ENCODE measurements around the gene SPDYE3. TPM values are rescaled to one million over a fixed set of nuclear protein-coding genes. Genes with fewer than 3 reads are reported as not detected.
A peak's percentile ranks its signal among the peaks of the same experiment; 100 is the strongest.
"Not testable (repeated sequence)": the region's sequence is repeated elsewhere in the genome, so short reads cannot be mapped to it uniquely, and the experiment has no call there.

The SPDYE3 gene
- total RNA-seq, 1 experiment from 2014 or later: not detected

- H3K4me3 ChIP-seq (ENCODE audit: low read depth, low read length, poor library complexity, severe bottlenecking); H3K27ac ChIP-seq (ENCODE audit: low read depth, low read length, poor library complexity, severe bottlenecking); POLR2A ChIA-PET (ENCODE audit: low non-redundant PET); CTCF ChIA-PET; DNase-seq (ENCODE audit: low spot score); H3K27me3 ChIP-seq (replicated peaks; ENCODE audit: insufficient read depth, low read depth, low read length, poor library complexity); H3K4me1 ChIP-seq (ENCODE audit: insufficient read depth, low read length, poor library complexity, severe bottlenecking); intact Hi-C loops (cut with micrococcal nuclease; ENCODE audit: unreplicated experiment); H3K9me3 ChIP-seq (ENCODE audit: low read depth, low read length, poor library complexity, severe bottlenecking); BruUV-seq (replicated peaks): not testable (repeated sequence)
- TF ChIP-seq, protein P1, sequence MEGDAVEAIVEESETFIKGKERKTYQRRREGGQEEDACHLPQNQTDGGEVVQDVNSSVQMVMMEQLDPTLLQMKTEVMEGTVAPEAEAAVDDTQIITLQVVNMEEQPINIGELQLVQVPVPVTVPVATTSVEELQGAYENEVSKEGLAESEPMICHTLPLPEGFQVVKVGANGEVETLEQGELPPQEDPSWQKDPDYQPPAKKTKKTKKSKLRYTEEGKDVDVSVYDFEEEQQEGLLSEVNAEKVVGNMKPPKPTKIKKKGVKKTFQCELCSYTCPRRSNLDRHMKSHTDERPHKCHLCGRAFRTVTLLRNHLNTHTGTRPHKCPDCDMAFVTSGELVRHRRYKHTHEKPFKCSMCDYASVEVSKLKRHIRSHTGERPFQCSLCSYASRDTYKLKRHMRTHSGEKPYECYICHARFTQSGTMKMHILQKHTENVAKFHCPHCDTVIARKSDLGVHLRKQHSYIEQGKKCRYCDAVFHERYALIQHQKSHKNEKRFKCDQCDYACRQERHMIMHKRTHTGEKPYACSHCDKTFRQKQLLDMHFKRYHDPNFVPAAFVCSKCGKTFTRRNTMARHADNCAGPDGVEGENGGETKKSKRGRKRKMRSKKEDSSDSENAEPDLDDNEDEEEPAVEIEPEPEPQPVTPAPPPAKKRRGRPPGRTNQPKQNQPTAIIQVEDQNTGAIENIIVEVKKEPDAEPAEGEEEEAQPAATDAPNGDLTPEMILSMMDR (conservative IDR thresholded peaks at IDR 0.05; ENCODE audit: low read depth, low read length): peak; percentile 51
- H3K36me3 ChIP-seq (ENCODE audit: insufficient read depth, low read length, poor library complexity, severe bottlenecking): peaks cover 38% of the 10 kb centered on the region
Measured at GRCh38 chr7:100344560-100345287, 37.2 kb downstream of the SPDYE3 start.

DNA sequence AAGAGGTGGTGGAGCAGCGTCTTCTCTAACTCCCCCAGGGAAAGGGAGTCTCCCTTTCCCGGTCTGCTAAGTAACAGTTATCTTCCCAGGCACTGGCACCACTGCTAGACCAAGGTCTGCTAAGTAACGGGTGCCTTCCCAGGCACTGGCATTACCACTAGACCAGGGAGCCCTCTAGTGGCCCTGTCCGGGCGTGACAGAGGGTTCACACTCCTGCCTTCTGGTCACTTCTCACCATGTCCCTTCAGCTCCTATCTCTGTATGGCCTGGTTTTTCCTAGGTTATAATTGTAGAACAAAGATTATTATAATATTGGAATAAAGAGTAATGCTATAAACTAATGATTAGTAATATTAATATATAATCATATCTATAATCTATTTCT lies 37.8 kb downstream of the SPDYE3 start:
- not testable (repeated sequence) for BruUV-seq (replicated peaks)

DNA sequence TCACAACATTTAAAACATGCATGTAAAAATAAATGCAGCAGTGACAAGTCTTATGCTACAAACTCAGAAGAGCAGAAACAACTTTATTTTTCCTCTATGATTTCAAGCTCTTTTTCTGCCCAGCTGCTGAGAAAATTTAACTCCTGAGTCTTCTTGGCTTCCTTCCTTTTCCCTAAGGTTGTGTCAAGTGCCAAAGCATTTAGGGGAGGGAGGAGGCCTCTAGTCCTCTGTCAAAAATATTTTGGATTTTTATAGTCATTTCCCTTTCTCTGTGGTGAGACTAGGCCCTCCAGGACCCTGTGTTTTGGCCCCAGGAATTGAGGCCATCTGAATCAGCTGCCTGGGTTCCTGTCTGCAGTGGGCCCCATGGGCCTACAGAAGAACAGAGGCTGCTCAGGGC lies 39.4 kb downstream of the SPDYE3 start:
- ChIA-PET POLR2A (ENCODE audit: low non-redundant PET) (no interaction called here), CTCF (interaction anchor here (1.5 kb wide), 1 partner anchor 129 kb away, joined by 3 read pairs; no protein-coding TSS in a partner anchor)
- H3K27me3 ChIP-seq (replicated peaks; ENCODE audit: insufficient read depth, low read depth, low read length, poor library complexity): no peaks in the 10 kb centered on the region
- H3K4me1 ChIP-seq (ENCODE audit: insufficient read depth, low read length, poor library complexity, severe bottlenecking): no peaks in the 10 kb centered on the region
- TF ChIP-seq EZH2 (IDR thresholded peaks at IDR 0.05; ENCODE audit: borderline replicate concordance, low read depth, low read length, poor library complexity, severe bottlenecking): no peak
- TF ChIP-seq, protein P1 (conservative IDR thresholded peaks at IDR 0.05; ENCODE audit: low read depth, low read length): no peak
- no TSS peak for BruUV-seq (replicated peaks)
- no peaks in the 10 kb centered on the region for H3K9me3 ChIP-seq (ENCODE audit: low read depth, low read length, poor library complexity, severe bottlenecking)
- no peak overlapping the region for H3K27ac ChIP-seq (ENCODE audit: low read depth, low read length, poor library complexity, severe bottlenecking)
- H3K36me3 ChIP-seq (ENCODE audit: insufficient read depth, low read length, poor library complexity, severe bottlenecking): peaks cover 46% of the 10 kb centered on the region
- intact Hi-C loops (cut with micrococcal nuclease; ENCODE audit: unreplicated experiment): no loop called here
- no peak overlapping the region for H3K4me3 ChIP-seq (ENCODE audit: low read depth, low read length, poor library complexity, severe bottlenecking)
- no peak for DNase-seq (ENCODE audit: low spot score)

More for the DNA sequence above, 37.8 kb downstream of the SPDYE3 start:
- H3K36me3 ChIP-seq (ENCODE audit: insufficient read depth, low read length, poor library complexity, severe bottlenecking): peaks cover 38% of the 10 kb centered on the region
- TF ChIP-seq, protein P1 (conservative IDR thresholded peaks at IDR 0.05; ENCODE audit: low read depth, low read length): peak; percentile 34
- POLR2A ChIA-PET (ENCODE audit: low non-redundant PET); DNase-seq (ENCODE audit: low spot score); intact Hi-C loops (cut with micrococcal nuclease; ENCODE audit: unreplicated experiment); H3K9me3 ChIP-seq (ENCODE audit: low read depth, low read length, poor library complexity, severe bottlenecking); H3K4me1 ChIP-seq (ENCODE audit: insufficient read depth, low read length, poor library complexity, severe bottlenecking); H3K4me3 ChIP-seq (ENCODE audit: low read depth, low read length, poor library complexity, severe bottlenecking); H3K27me3 ChIP-seq (replicated peaks; ENCODE audit: insufficient read depth, low read depth, low read length, poor library complexity); H3K27ac ChIP-seq (ENCODE audit: low read depth, low read length, poor library complexity, severe bottlenecking): not testable (repeated sequence)
- CTCF ChIA-PET: interaction anchor here (1.5 kb wide), 1 partner anchor 127 kb away, joined by 3 read pairs; no protein-coding TSS in a partner anchor

Measured in A673 (cell line).